Lower leg skin (tissue), 4 donors: ENCODE data around the gene LRRC3B. TPM values are rescaled to one million over a fixed set of nuclear protein-coding genes. Genes with fewer than 3 reads are reported as not detected.

Experiments used
- DNase-seq, 2 donors: peaks; one replicate each; pipeline ENCODE4 v3.0.0-alpha.2; 2019; ENCODE audit warnings: low spot score in 2 of 2
- H3K4me3 ChIP-seq: fragments of 200-600 bp; sonication (generic); 2 replicates; pipeline ENCODE4 v1.5.1; 2017; ENCODE audit warnings: mild to moderate bottlenecking, low read depth; ENCODE audit not compliant: poor library complexity, severe bottlenecking
- CTCF ChIP-seq, 3 donors: fragments of 450-650 bp; IDR thresholded peaks; one replicate each; pipeline ENCODE4 v1.5.1; 2016; ENCODE audit warnings: antibody characterized with exemption in 3 of 3, mild to moderate bottlenecking in 3 of 3, moderate library complexity in 2 of 3
- POLR2A ChIP-seq, 2 donors: fragments of 450-650 bp; IDR thresholded peaks; one replicate each; pipeline ENCODE4 v1.6.1; 2016 to 2017; ENCODE audit warnings: antibody characterized with exemption in 2 of 2, mild to moderate bottlenecking in 1 of 2, moderate library complexity in 1 of 2
- WGBS, 2 donors: methylation state at CpG; one replicate each; pipeline ENCODE4 v1.1.5; 2018; 5-methylcytosine and 5-hydroxymethylcytosine counted together
- intact Hi-C: fragments of 100-400 bp; cut with DNase I; formaldehyde crosslinking; loops from one replicate; pipeline ENCODE4 v1.15.0; 2023; ENCODE audit warnings: low total_unique reads
- total RNA-seq, 4 donors: library from RNA; depleted of rRNA; stranded (reverse); fragments of >200 nt; gene quantifications; one replicate each; pipeline ENCODE4 v1.1.0, GENCODE V29; 2016

LRRC3B gene
- under 1 TPM in 3 of 4 donors, not detected in 1; 0.03 to 0.21 (median 0.04) TPM for total RNA-seq

- TF ChIP-seq POLR2A (IDR thresholded peaks at IDR 0.05) (no peak), CTCF (IDR thresholded peaks at IDR 0.05) (no peak)
- H3K4me3 ChIP-seq, result peak within 1 kb of the TSS; percentile 2
- WGBS, 2 donors, result 0 to 2% methylated on average over 28 to 38 of the region's 72 CpGs
- intact Hi-C loops, result no loop called here
- no peak for DNase-seq
Measured at GRCh38 chr3:26622621-26623418, at the start of gene LRRC3B. Gene LRRC3B, plus strand, starts transcription at chr3:26622772. Its CDS starts 86,901 bp downstream, at chr3:26709673.

- H3K4me3 ChIP-seq, result no peak overlapping the region
- DNase-seq, result no peak
- no peak for TF ChIP-seq POLR2A (IDR thresholded peaks at IDR 0.05)
- TF ChIP-seq CTCF (IDR thresholded peaks at IDR 0.05), result no peak
- intact Hi-C loops, result no loop called here
Measured at GRCh38 chr3:26574766-26575165, 47.8 kb upstream of the LRRC3B start.

GRCh38 chr3:26579116-26579515 is 43.5 kb upstream of the LRRC3B start:
- TF ChIP-seq CTCF (IDR thresholded peaks at IDR 0.05), result no peak
- TF ChIP-seq POLR2A (IDR thresholded peaks at IDR 0.05), result no peak
- intact Hi-C loops, result no loop called here
- H3K4me3 ChIP-seq, result no peak overlapping the region
- no peak for DNase-seq
- WGBS, 2 donors, result 86 to 94% methylated on average over 1 of the region's 1 CpG

- no peak for TF ChIP-seq POLR2A (IDR thresholded peaks at IDR 0.05)
- no peak for TF ChIP-seq CTCF (IDR thresholded peaks at IDR 0.05)
- DNase-seq, result no peak
- intact Hi-C loops, result no loop called here
- H3K4me3 ChIP-seq, result no peak overlapping the region
- 89 to 90% methylated on average over 4 of the region's 4 CpGs for WGBS, 2 donors
Measured at GRCh38 chr3:26587571-26587970, 35.0 kb upstream of the LRRC3B start.

- 61 to 79% methylated on average over 2 of the region's 2 CpGs for WGBS, 2 donors
- H3K4me3 ChIP-seq, result no peak overlapping the region
- no peak for DNase-seq
- no peak for TF ChIP-seq POLR2A (IDR thresholded peaks at IDR 0.05)
- TF ChIP-seq CTCF (IDR thresholded peaks at IDR 0.05), result no peak
- intact Hi-C loops, result no loop called here
Measured at GRCh38 chr3:26588931-26589330, 33.6 kb upstream of the LRRC3B start.

GRCh38 chr3:26589678-26590077 is 32.9 kb upstream of the LRRC3B start:
- 89 to 91% methylated on average over 1 of the region's 1 CpG for WGBS, 2 donors
- DNase-seq, result no peak
- no peak for TF ChIP-seq POLR2A (IDR thresholded peaks at IDR 0.05)
- no peak for TF ChIP-seq CTCF (IDR thresholded peaks at IDR 0.05)
- no peak overlapping the region for H3K4me3 ChIP-seq
- intact Hi-C loops, result no loop called here
